Ovary (tissue), 3 donors: Measurements from ENCODE around the gene SLC39A11.

Source experiments
- CTCF ChIP-seq, 3 donors: fragments of 450-650 bp in 2 of 3; fragments of 200-600 bp in 1 of 3; IDR thresholded peaks; one replicate each; pipeline versions ENCODE4 v1.5.1 to v1.8.0; 2016 to 2022; ENCODE audit warnings: antibody characterized with exemption in 3 of 3, mild to moderate bottlenecking in 1 of 3
- EP300 ChIP-seq: sonication (generic); formaldehyde crosslinking; IDR thresholded peaks from one replicate; pipeline ENCODE4 v1.6.1; 2017; ENCODE audit warnings: antibody characterized with exemption
- POLR2A ChIP-seq: fragments of 450-650 bp; IDR thresholded peaks from one replicate; pipeline ENCODE4 v1.6.1; 2017; ENCODE audit warnings: antibody characterized with exemption, mild to moderate bottlenecking, moderate library complexity
- donor health status: DM: no; HTN: no; CAD: no.

DNA sequence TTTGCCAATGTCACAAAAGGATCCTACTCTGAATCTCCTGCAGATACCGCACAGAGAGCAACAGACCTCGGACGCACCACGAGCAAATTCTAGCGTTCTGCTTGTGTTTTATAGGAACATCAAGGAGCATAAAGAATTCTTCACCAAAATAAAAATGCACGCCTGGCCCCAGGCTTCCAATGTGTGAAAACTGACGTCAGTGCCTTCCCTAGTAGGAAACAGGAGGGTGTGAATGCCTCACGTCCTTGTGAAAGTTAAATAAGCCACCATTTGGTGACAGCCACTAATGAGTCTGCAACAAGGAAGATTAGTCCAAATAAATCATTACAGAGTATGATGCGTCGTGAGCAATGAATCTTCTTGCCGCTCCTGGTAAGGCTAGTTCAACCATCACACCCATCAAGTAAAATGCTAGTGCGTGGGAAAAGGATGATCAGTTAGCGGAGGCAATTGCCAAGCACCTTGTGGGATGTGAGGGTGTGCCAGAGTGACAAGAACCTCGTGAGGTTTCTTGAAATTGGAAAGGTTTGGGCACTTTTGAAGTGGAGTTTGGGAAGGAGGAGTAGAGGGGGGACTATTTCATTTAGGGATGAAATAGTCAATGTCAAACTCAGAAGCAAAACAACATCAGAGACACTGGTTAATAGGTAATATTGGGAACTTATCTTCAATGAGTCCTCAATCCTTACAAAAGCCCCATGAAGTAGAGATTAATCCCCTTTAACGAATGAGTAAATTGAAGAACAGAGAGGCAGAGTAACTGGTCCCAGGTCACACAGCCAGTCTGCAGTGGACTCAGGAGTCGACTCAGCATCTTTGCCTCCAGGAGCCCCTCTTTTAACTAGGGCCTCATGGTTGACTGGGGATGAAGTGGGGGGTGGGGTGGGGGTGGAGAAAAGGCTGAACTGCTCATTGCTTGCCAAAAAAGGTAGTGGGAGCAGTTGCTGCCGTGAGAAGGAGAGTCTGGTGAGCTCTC, 238.8 kb downstream of the SLC39A11 start:
- TF ChIP-seq POLR2A (no peak), CTCF (IDR thresholded peaks at IDR 0.05) (no peak), EP300 (no peak)
